Measurements from ENCODE around the gene RCHY1. TPM values are rescaled to one million over a fixed set of nuclear protein-coding genes. Genes with fewer than 3 reads are reported as not detected.
"Not testable (repeated sequence)": the region's sequence is repeated elsewhere in the genome, so short reads cannot be mapped to it uniquely, and the experiment has no call there.

The RCHY1 gene
- total RNA-seq, 2 donors from 2014 or later: 30.5 to 41.5 TPM

DNA sequence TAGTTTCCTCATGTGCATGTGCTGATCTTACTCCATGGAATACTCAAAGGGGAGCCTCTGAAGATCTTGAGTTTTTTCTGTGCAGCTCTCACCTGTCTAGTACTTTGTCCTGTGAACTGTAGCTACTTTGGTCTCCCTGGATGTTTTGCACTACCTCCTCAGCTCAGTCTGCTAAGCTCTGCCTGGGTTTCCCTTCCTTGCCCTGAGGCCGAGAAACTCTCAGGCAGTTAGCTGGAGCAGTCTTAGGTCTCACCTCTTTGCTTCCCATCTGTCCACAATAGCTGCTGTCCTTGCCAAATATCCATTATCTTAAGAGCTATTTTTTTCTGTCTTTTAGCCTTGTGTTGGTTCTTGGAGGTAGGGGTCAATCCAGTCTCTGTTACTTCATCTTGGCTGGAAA, 11.7 kb upstream of the RCHY1 start:
- intact Hi-C loops (cut with DNase I, micrococcal nuclease): no loop called here
- DNase-seq (no peak), ATAC-seq (no peak)

DNA sequence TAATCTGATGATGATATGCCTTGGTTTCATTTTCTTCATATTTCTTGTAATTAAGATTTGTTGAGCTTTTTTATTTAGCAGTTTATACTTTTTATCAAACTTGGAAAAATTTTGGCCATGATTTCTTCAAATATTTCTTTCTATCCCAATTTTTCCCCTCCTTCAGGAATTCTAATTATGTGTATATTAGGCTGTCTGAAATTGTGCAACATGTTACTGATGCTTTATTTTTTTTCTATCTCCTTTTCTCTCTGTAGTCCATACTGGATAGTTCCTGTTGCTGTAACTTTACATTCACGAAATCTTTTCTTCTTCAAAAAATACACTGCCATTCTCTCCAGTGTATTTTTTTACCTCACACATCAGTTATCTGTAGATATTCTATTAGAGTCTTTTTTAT, 10.9 kb upstream of the RCHY1 start:
- no peak for ATAC-seq
- intact Hi-C loops (cut with DNase I, micrococcal nuclease): no loop called here
- DNase-seq: no peak

DNA sequence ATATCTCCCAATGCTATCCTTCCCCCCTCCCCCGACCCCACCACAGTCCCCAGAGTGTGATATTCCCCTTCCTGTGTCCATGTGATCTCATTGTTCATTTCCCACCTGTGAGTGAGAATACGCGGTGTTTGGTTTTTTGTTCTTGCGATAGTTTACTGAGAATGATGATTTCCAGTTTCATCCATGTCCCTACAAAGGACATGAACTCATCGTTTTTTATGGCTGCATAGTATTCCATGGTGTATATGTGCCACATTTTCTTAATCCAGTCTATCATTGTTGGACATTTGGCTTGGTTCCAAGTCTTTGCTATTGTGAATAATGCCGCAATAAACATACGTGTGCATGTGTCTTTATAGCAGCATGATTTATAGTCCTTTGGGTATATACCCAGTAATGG, 5.2 kb upstream of the RCHY1 start:
- DNase-seq, ATAC-seq: not testable (repeated sequence)

DNA sequence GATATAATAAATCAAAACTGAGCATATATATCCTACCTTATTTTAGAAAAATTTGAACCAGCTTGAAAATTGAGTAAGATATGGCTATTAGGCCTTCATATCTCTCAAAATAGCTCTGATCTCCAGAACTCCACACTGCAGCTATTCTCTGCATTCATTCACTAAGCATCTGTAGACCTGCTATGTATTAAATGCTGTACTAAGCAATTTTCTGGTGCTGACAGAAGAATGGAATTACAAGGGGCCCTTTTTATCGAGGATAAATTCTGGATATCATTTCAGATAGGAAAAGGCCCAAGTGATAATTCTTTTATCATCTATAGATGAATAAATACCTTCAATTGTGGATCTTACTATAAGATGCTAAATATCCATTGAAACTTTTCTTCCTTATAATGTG, 1.9 kb upstream of the RCHY1 start:
- DNase-seq: no peak
- ATAC-seq: no peak
- intact Hi-C loops (cut with DNase I, micrococcal nuclease): no loop called here

More for the DNA sequence above, 5.2 kb upstream of the RCHY1 start:
- intact Hi-C loops (cut with DNase I, micrococcal nuclease): not testable (repeated sequence)

DNA sequence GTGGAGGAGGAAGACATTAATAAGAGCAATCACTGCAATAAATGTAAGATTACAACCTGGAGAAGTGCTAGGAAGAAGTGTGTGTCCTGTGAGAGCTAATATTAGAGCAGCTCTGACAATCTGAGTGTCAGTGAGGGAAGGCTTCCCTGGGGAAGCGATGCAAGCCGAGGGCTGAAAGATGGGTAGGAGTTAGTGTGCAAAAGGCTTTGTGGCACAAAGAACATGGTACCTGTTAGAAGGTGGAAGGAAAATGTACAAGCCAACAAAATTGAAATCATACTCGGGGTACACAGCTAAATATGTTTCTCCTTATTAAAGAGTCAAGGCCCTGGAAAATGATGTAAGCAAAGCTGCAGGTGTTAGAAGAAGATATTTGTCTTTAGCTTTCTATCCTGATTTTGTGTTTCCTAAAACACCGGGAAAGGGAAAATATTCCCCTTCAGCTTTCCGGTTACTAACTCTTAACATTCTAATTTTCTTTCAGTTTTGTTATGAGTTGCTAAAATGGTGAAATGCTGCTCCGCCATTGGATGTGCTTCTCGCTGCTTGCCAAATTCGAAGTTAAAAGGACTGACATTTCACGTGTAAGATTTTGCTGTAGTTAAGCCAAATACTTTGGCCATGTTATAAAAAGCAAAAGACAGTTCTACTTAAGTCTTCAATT, 878 bp upstream of the RCHY1 start:
- DNase-seq (peak in 1 of 2 donors; percentile 15), ATAC-seq (peak; percentile 18)
- intact Hi-C loops (cut with DNase I, micrococcal nuclease): no loop called here

DNA sequence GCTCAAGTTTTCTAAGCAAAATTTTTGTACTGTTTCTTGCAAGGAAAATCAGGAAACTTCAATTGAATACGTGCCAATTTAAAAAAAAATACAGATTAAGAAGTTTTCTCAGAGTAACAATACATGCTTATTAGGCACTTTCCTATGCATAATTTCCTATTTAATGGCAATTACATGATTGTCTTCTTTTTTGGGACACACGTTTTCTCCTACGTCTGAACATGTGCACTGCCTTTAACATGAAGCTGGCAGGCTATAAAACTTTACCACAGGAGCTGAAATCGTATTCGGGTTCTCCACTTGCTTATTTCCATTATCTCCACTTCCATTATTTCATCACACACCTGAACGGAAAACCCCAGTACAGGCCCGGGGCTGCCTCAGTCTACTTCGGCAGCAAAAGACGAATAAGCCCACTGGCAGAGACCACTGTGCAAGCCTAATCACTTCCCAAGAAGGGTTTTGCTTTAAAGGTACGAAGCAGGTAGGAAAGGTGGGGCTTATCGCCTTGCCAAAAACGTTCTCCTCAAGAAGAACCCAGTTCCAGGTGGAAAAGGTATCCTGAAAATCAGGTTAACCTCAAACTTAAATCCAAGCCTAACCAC, 575 bp downstream of the RCHY1 start:
- peak; percentile 5 for ATAC-seq
- no peak for DNase-seq
- intact Hi-C loops (cut with DNase I, micrococcal nuclease): no loop called here

DNA sequence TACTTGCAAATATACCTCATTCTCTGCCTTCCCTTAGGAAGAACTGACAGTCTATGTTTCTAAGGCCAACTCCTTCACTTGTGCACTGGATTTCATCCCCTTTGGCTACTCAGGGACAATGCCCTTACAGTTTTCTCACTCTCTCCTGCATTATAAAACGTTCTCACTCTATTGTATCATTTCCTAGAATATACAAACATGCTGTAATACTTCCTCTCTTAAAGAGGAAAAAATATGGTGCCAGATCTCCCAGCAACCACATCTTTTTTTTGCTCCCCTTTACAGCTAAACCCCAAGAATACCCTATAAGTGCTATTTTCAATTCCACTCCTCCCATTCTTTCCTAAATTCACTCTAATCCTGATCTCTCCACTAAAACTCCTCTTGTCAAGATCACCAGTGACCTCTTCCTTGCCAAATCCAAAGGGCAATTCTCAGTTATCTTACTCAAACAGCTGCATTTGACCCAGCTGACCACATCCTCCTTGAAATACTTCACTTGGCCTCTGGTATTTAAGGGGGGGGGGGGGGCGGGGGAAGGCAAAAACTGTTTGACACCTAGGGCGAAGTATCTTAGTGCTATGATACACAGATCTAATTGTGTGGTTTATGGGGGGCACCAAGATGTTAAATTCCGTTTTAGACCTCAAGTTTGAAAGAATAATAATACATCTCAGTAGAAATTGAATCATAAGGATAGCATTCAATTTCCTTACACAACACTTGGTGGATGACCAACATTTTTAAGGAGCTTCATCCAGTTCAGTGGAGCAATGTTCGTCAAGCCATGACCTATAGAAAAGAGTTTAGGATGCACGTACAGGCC, 1.6 kb downstream of the RCHY1 start:
- intact Hi-C loops (cut with DNase I, micrococcal nuclease): no loop called here
- ATAC-seq: no peak
- no peak for DNase-seq

DNA sequence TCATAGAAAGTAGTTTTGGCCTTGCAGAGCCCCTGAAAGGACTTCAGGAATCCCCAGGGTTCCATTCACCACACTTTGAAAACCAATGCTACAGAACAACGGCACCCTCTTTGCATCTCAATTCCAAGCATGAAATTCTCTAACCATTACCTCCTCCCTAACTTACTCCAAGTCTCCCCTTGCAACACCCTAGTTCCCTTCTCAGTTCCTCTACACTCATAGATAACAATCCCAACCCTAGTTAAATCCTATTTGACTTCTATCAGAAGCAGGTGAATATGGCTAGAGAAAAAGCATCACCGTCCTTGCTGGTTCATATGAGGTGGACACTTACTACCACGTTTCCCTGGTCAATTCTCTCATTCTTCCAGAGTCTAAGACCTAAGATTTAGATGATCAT, 2.4 kb downstream of the RCHY1 start:
- DNase-seq (no peak), ATAC-seq (no peak)
- intact Hi-C loops (cut with DNase I, micrococcal nuclease): no loop called here

DNA sequence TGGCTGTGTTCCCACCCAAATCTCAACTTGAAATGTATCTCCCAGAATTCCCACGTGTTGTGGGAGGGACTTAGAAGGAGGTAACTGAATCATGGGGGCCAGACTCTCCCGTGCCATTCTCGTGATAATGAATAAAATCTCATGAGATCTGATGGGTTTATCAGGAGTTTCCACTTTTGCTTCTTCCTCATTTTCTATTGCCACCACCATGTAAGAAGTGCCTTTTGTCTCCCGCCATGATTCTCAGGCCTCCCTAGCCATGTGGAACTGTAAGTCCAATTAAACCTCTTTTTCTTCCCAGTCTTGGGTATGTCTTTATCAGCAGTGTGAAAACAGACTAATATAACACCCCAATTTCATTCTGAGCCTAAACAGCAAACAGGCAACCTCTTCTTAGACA, 4.6 kb downstream of the RCHY1 start:
- ATAC-seq; intact Hi-C loops (cut with DNase I, micrococcal nuclease): not testable (repeated sequence)

DNA sequence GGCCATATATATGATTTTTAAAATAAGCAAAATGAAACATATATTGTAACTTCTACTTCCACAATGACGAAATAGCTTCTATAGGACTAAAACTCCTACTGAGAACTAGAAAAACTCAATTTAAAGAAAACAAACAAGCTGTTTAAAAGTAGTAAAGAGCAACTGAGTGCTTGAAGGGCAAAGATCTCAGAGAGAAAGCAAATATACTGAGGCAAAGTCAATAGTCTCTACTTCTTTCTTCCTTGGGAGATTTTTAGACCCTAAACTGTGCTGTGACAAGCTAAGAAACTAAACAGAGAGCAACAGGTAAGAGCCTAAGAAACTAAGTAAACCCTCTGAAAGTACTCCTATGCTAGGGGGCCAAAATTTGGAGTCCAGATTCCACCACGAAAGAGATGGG, 8.6 kb downstream of the RCHY1 start:
- peak; percentile 90 for ATAC-seq
- DNase-seq: no peak
- intact Hi-C loops (cut with DNase I, micrococcal nuclease): no loop called here

More for the DNA sequence above, 4.6 kb downstream of the RCHY1 start:
- not testable (repeated sequence) for DNase-seq

DNA sequence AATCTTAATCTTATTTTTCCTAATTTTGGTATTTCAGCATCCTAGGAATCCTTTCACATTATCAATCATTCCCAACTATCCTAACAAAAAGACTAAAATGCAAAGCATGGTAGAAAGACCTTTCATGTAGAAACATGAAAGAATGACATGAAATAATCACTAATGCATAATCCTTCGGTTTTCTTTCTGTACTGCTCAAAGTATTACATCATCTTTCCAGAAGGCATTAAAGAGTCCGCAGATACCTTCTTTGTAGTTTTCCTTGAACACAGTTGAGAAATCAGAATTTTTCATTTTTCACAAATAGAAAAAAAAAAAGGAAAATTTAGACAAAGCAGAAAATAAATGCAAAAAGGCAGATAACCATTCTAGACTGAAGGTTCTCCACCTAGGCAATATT, 11.5 kb downstream of the RCHY1 start:
- DNase-seq (no peak), ATAC-seq (no peak)
- intact Hi-C loops (cut with DNase I, micrococcal nuclease): no loop called here

DNA sequence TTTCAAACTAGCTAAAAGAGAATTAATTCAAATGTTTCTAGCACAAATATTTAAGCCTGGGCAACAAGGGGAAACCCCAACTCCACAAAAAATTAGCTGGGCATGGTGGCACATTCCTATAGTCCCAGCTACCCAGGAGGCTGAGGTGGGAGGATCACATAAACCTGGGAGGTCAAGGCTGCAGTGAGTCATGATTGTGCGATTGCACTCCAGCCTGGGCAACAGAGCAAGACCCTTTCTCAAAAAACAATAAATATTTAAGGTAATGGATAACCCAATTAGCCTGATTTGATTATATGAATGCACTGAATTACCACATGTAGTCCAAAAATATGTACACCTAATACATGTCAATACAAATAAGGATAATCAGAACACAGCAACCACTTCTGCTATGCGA, 14.3 kb downstream of the RCHY1 start:
- DNase-seq (no peak), ATAC-seq (no peak)
- intact Hi-C loops (cut with DNase I, micrococcal nuclease): loop anchor here in 1 of 2 donors (10.0 kb wide), 1 partner anchor 575 kb away; no protein-coding TSS in a partner anchor

DNA sequence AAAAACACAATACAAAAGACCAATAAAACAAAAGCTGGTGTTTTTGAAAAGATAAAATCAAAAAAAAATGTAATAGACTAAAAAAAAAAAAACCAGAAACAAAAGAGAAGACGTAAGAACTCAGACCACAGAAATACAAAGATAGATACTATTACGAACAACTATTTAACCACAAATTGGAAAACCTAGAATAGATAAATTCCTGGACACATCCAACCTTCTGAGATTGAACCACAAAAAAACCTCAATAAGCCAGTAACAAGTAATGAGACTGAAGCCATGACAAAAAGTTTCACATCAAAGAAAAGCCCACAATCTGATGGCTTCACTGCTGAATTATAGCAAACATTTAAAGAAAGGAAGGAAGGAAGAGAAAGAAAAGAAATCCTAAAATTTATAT, 16.2 kb downstream of the RCHY1 start:
- ATAC-seq (no peak), DNase-seq (no peak)
- intact Hi-C loops (cut with DNase I, micrococcal nuclease): loop anchor here in 1 of 2 donors (10.0 kb wide), 1 partner anchor 573 kb away; no protein-coding TSS in a partner anchor

DNA sequence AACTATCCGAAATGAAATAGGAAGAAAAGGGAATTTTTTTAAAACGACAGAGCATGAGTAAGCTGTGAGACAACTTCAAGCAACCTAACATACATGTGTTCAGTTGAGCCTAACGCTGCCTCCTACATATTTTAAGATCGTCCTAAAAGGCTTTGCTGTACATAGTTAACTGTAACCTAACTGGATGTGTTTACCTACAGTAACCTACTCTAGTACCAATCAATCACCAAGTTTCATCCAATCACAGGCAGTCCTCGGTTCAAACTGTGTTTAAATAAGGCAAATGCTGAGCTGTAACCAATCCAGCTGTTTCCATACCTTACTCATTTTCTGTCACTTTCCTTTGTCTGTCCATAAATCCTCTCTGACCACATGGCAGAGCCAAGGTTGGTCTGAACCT, 17.1 kb downstream of the RCHY1 start:
- DNase-seq (no peak), ATAC-seq (no peak)
- intact Hi-C loops (cut with DNase I, micrococcal nuclease): loop anchor here in 1 of 2 donors (10.0 kb wide), 1 partner anchor 572 kb away; no protein-coding TSS in a partner anchor

DNA sequence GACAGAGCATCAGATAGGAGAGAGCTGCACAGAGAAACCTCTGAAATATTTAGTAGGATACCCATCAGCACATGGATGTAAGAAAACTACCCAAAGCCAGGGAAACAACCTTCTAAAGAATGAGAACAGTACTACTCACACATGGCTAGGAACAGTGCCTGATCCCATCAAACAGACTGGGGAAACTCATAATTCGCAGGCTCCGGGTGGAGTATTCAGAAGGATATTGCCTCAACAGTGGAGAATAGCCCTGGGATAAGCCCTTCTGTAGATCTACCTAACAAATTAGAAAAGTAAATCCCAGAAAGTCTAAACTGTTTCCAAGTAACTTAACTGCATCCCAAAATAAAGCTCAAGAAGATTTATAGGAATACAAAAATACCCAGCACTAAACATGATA, 17.8 kb downstream of the RCHY1 start:
- intact Hi-C loops (cut with DNase I, micrococcal nuclease): loop anchor here in 1 of 2 donors (10.0 kb wide), 1 partner anchor 572 kb away; no protein-coding TSS in a partner anchor
- DNase-seq (no peak), ATAC-seq (no peak)

DNA sequence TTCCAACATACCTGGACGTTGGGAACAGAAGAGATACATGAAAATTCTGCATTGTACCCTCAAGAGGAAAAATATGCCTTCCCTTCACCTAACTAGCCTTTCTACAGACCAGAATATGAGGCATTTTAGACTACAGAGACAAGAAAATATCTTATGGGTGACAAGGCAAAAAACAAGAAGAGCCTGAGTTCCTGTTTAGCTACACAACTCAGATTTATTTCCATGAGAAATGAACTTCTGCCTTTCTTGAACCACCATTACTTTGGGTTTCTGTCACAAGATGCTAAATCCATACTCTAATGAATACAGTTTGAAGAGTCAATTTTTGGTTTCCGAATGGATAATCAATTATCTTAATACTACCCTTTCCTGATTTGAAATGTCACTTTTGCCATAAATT, 18.7 kb downstream of the RCHY1 start:
- intact Hi-C loops (cut with DNase I, micrococcal nuclease): loop anchor here in 1 of 2 donors (10.0 kb wide), 1 partner anchor 571 kb away; no protein-coding TSS in a partner anchor

DNA sequence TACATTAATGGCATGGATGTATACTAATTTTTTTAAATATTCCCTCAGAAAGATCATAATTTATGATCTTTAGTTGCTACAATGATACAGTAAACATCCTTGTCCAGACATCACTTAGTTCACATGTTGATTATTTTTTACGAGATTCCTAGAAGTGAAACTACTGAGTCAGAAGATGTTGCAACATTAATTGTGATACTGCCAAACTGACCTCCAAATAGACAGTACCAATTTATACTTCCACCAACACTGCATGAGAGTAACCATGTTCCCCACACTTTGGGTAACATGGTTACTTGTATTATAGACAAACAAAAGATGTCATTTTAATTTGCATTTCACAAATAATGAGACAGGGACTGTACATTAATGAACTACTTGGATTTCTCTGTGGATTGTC, 19.6 kb downstream of the RCHY1 start:
- DNase-seq: no peak
- no peak for ATAC-seq
- intact Hi-C loops (cut with DNase I, micrococcal nuclease): loop anchor here in 1 of 2 donors (10.0 kb wide), 1 partner anchor 570 kb away; no protein-coding TSS in a partner anchor

More for the DNA sequence above, 18.7 kb downstream of the RCHY1 start:
- no peak for DNase-seq
- no peak for ATAC-seq

DNA sequence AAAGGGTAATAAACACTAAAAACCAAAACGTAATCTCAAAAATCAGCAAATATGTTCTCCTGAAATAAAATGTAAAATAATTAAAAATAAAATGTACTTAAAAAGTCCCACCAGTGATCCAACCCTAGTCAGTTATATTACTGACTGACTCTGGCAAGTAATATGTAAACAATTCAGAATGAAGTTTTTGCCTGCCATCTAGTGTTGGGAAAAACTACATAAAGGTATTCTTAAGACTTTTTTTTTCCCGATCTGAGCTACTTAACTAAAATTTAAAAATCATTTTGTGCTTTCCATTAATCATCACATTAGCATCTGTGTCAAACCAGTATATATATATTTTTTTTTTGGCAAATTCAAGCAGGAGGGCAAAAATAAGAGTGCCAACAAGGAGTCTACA, 24.0 kb downstream of the RCHY1 start:
- DNase-seq (no peak), ATAC-seq (no peak)
- intact Hi-C loops (cut with DNase I, micrococcal nuclease): loop anchor here in 1 of 2 donors (10.0 kb wide), 1 partner anchor 565 kb away; no protein-coding TSS in a partner anchor

DNA sequence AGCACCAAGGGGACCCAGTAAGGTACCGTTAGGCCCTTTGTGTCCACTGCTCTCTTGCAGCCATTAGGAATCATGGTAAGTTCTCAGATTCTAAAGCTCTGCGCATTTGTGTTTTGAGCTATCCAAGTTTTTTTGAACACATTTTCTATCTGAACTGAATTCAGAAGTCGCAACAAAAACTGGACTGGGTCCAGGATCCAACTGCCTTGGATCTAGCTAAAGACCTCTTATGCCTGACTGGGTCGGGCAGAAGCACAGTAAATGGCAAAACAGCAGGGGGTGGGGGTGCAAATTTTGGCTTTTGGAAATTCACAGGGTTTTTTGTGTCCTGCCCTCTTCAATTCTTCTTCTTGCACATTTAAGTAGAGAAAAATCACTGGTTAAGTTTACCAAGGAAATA, 30.0 kb downstream of the RCHY1 start:
- intact Hi-C loops (cut with DNase I, micrococcal nuclease): no loop called here
- ATAC-seq (no peak), DNase-seq (no peak)

Measured in left colon (tissue), 2 donors.